OCI-LY7 (cell line): Measurements from ENCODE around the gene INSC. TPM values are rescaled to one million over a fixed set of nuclear protein-coding genes. Genes with fewer than 3 reads are reported as not detected.

Experiments
- BruUV-seq: library from RNA; stranded (reverse); fragments of 400-500 nt; replicated peaks from 2 replicates; lab custom pipeline; 2021; lab: Mats Ljungman, UMichigan
- CTCF ChIA-PET: fragments of 300-600 bp; sonication (Branson Sonifier 250); formaldehyde crosslinking; loops from one replicate; lab custom pipeline; 2022; ENCODE audit warnings: antibody characterized with exemption; ENCODE audit not compliant: unreplicated experiment; lab: Charles Lee
- POLR2A ChIA-PET: fragments of 300-600 bp; sonication (Branson Sonifier 250); formaldehyde crosslinking; loops from one replicate; lab custom pipeline; 2022; ENCODE audit warnings: antibody characterized with exemption; lab: Charles Lee
- DNase-seq: peaks from one replicate; pipeline ENCODE4 v3.0.0-alpha.2; 2015; ENCODE audit warnings: low spot score
- H2AFZ ChIP-seq: fragments of 200-600 bp; sonication (generic), shearing (Covaris generic); 2 replicates; pipeline ENCODE4 v1.6.1; 2014; ENCODE audit warnings: mild to moderate bottlenecking, antibody characterized with exemption, low read length, moderate library complexity
- H3K27ac ChIP-seq: fragments of 200-600 bp; sonication (generic); 2 replicates; pipeline ENCODE4 v1.5.1; 2014; ENCODE audit warnings: mixed run types, low read depth, mild to moderate bottlenecking, moderate library complexity, low read length, inconsistent platforms; ENCODE audit not compliant: poor library complexity, severe bottlenecking
- H3K36me3 ChIP-seq: fragments of 200-600 bp; sonication (generic); 2 replicates; pipeline ENCODE4 v1.6.1; 2014; ENCODE audit warnings: mild to moderate bottlenecking, antibody characterized with exemption, low read length, moderate library complexity, mixed read lengths; ENCODE audit not compliant: insufficient read depth
- H3K4me1 ChIP-seq: fragments of 200-600 bp; sonication (generic); 2 replicates; pipeline ENCODE4 v1.5.1; 2014; ENCODE audit warnings: mild to moderate bottlenecking, low read length; ENCODE audit not compliant: insufficient read depth, poor library complexity, severe bottlenecking
- H3K4me2 ChIP-seq: fragments of 200-600 bp; sonication (generic); 2 replicates; pipeline ENCODE4 v1.6.1; 2014; ENCODE audit warnings: mild to moderate bottlenecking, low read length
- H3K4me3 ChIP-seq: fragments of 200-600 bp; sonication (generic); 2 replicates; pipeline ENCODE4 v1.5.1; 2014; ENCODE audit warnings: mild to moderate bottlenecking, low read depth, low read length; ENCODE audit not compliant: poor library complexity, severe bottlenecking
- H3K79me2 ChIP-seq: fragments of 200-600 bp; sonication (generic); 2 replicates; pipeline ENCODE4 v1.6.1; 2016; ENCODE audit warnings: low read depth, mild to moderate bottlenecking, low read length, moderate library complexity, mixed read lengths; ENCODE audit not compliant: insufficient read depth
- H3K9me2 ChIP-seq: fragments of 200-600 bp; sonication (generic); 2 replicates; pipeline ENCODE4 v1.6.1; 2016; ENCODE audit warnings: mild to moderate bottlenecking, low read length, mixed read lengths; ENCODE audit not compliant: insufficient read depth
- H3K9me3 ChIP-seq: fragments of 200-600 bp; sonication (generic); 2 replicates; pipeline ENCODE4 v1.6.1; 2014; ENCODE audit warnings: mild to moderate bottlenecking, mixed run types, low read length, mixed read lengths
- H4K20me1 ChIP-seq: fragments of 200-600 bp; sonication (generic); 2 replicates; pipeline ENCODE4 v1.6.1; 2014; ENCODE audit warnings: mild to moderate bottlenecking, antibody characterized with exemption, low read length, moderate library complexity, mixed read lengths; ENCODE audit not compliant: insufficient read depth
- CTCF ChIP-seq: fragments of 200-600 bp; sonication (generic); conservative IDR thresholded peaks from 2 replicates; pipeline ENCODE4 v1.5.1; 2014; ENCODE audit warnings: mild to moderate bottlenecking, antibody characterized with exemption, low read length, moderate library complexity, mixed read lengths
- EZH2phosphoT487 ChIP-seq: fragments of 200-600 bp; sonication (generic); IDR thresholded peaks from 2 replicates; pipeline ENCODE4 v1.6.1; 2018; ENCODE audit warnings: low read depth, borderline replicate concordance, mild to moderate bottlenecking, mixed run types, antibody characterized with exemption, low read length, moderate library complexity, mixed read lengths
- intact Hi-C: fragments of 100-400 bp; cut with micrococcal nuclease; formaldehyde crosslinking; loops from one replicate; pipeline ENCODE4 v1.10.0; 2022; ENCODE audit not compliant: unreplicated experiment
- total RNA-seq, 2 experiments: library from RNA; depleted of rRNA in 1 of 2; stranded (reverse); fragments of >200 nt in 1 of 2; shearing (Covaris generic) in 1 of 2; gene quantifications; 2 replicates each; pipeline ENCODE4 v1.2.3, GENCODE V29; 2014 to 2022

The INSC gene
- total RNA-seq, 2 experiments from 2014 or later, result not detected

DNA sequence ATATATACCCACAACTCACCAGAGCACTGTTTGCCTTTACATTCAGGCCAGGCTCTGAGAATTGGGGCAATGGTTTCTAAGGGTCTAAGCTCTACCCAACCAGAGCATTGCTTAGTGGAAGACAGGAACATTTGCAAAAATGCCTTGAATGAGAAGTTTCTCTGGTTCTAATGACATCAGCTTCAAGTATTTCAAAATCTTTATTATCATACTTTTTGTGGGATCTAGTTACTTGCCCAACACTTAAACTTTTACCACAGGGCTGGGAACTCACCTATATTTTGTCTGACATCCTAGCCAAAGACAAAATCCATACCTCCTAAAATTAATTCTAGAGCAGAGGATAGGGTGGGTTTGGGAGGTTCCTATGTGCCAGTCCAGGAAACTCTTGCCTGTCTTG lies 51.5 kb downstream of the INSC start:
- ChIA-PET POLR2A (no interaction called here), CTCF (no interaction called here)
- TF ChIP-seq EZH2phosphoT487, result no peak
- no peak for TF ChIP-seq CTCF
- DNase-seq, result no peak
- H3K9me3 ChIP-seq, result no peaks in the 10 kb centered on the region
- no peaks in the 10 kb centered on the region for H3K9me2 ChIP-seq
- intact Hi-C loops, result no loop called here
- no peaks in the 10 kb centered on the region for H3K79me2 ChIP-seq
- no peaks in the 10 kb centered on the region for H3K36me3 ChIP-seq
- H3K27ac ChIP-seq, result no peak overlapping the region
- H3K4me2 ChIP-seq, result no peak overlapping the region
- H4K20me1 ChIP-seq, result no peaks in the 10 kb centered on the region
- no peak overlapping the region for H2AFZ ChIP-seq
- H3K4me1 ChIP-seq, result no peaks in the 10 kb centered on the region
- H3K4me3 ChIP-seq, result no peak overlapping the region
- BruUV-seq, result no TSS peak

GRCh38 chr11:15169815-15170551 lies 55.3 kb downstream of the INSC start:
- Histone ChIP-seq H3K79me2 (no peaks in the 10 kb centered on the region), H3K27ac (no peak overlapping the region), H3K36me3 (no peaks in the 10 kb centered on the region), H3K4me2 (no peak overlapping the region), H2AFZ (no peak overlapping the region), H4K20me1 (no peaks in the 10 kb centered on the region), H3K9me2 (no peaks in the 10 kb centered on the region), H3K4me3 (no peak overlapping the region), H3K4me1 (no peaks in the 10 kb centered on the region), H3K9me3 (no peaks in the 10 kb centered on the region)
- TF ChIP-seq CTCF, result no peak
- TF ChIP-seq EZH2phosphoT487, result no peak
- CTCF ChIA-PET, result no interaction called here
- POLR2A ChIA-PET, result no interaction called here
- BruUV-seq, result no TSS peak
- intact Hi-C loops, result no loop called here
- DNase-seq, result no peak

DNA sequence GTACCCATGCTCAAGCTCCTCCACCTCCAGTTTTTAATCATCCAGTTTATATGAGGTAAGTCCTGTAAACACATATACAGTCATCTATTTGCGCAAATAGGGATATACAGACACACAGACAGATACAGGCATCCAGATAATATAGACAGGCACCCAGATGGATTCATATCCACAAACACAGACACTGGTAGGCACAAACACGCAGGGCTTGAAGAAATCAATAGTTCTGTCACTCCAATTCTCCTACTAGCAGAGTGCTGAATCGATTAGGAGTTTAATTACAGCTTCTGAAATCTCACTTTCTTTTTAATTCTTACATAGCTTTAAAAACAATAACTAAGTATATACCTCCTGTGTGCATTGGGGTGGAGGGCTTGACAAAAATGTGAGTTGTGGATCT lies 56.0 kb downstream of the INSC start:
- ChIA-PET POLR2A (no interaction called here), CTCF (no interaction called here)
- Histone ChIP-seq H3K36me3 (no peaks in the 10 kb centered on the region), H2AFZ (no peak overlapping the region), H3K4me2 (no peak overlapping the region), H3K27ac (no peak overlapping the region), H3K9me3 (no peaks in the 10 kb centered on the region), H3K79me2 (no peaks in the 10 kb centered on the region), H3K9me2 (no peaks in the 10 kb centered on the region), H3K4me1 (no peaks in the 10 kb centered on the region), H3K4me3 (no peak overlapping the region), H4K20me1 (no peaks in the 10 kb centered on the region)
- no peak for TF ChIP-seq CTCF
- no peak for TF ChIP-seq EZH2phosphoT487
- intact Hi-C loops, result no loop called here
- BruUV-seq, result no TSS peak
- DNase-seq, result no peak
